ENCODE measurements around the gene ADGRV1.

DNA sequence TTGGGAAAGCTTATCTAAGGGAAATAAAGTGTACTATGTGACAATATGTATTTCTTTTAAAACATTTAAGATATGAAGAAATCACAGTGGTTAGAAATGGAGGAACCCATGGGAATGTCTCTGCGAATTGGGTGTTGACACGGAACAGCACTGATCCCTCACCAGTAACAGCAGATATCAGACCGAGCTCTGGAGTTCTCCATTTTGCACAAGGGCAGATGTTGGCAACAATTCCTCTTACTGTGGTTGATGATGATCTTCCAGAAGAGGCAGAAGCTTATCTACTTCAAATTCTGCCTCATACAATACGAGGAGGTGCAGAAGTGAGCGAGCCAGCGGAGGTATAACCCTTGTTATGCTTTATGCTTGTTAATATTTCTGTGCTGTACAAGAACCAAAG lies 69.9 kb downstream of the ADGRV1 start:
- TF ChIP-seq CTCF (IDR thresholded peaks at IDR 0.05) (no peak), POLR2A (IDR thresholded peaks at IDR 0.05) (no peak)
